B cell (primary cell): ENCODE measurements around the gene PITPNB. TPM values are rescaled to one million over a fixed set of nuclear protein-coding genes. Genes with fewer than 3 reads are reported as not detected.

ENCODE experiments used
- ATAC-seq: fragments of 200-7000 bp; cut with Tn5 transposase; one replicate; pipeline ENCODE4 v1.10.0; 2021; ENCODE audit warnings: low read depth, mild to moderate bottlenecking, moderate number of reproducible peaks, moderate library complexity
- CTCF ChIA-PET: fragments of 350-600 bp; sonication (Branson Sonifier 250); formaldehyde crosslinking; loops from one replicate; lab custom pipeline; 2021; ENCODE audit warnings: antibody characterized with exemption, inconsistent platforms; lab: Charles Lee
- POLR2A ChIA-PET: fragments of 350-600 bp; sonication (Branson Sonifier 250); formaldehyde crosslinking; loops from one replicate; lab custom pipeline; 2021; ENCODE audit warnings: antibody characterized with exemption; lab: Charles Lee
- DNase-seq: peaks from one replicate; pipeline ENCODE4 v3.0.0; 2013
- H2AFZ ChIP-seq: 2 replicates; pipeline ENCODE4 v1.6.1; 2012; ENCODE audit warnings: mild to moderate bottlenecking, low read depth, low read length; ENCODE audit not compliant: insufficient read depth, poor library complexity, severe bottlenecking
- H3K27ac ChIP-seq, 2 donors: 1 replicate in 1 of 2; 2 replicates in 1 of 2; pipeline ENCODE4 v1.5.1; 2012 to 2013; ENCODE audit warnings: low read length in 2 of 2, mild to moderate bottlenecking in 2 of 2, moderate library complexity in 1 of 2
- H3K27me3 ChIP-seq, 4 experiments: fragments of 200-600 bp in 1 of 4; sonication (generic) in 1 of 4; replicated peaks in 1 of 4; 1 replicate in 2 of 4; 2 replicates in 2 of 4; pipeline versions ENCODE4 v1.6.1 to v1.7.0; 2013 to 2016; ENCODE audit warnings: low read length in 3 of 4, mild to moderate bottlenecking in 2 of 4, mixed read lengths in 1 of 4, moderate library complexity in 1 of 4; ENCODE audit not compliant: insufficient read depth in 4 of 4, control insufficient read depth in 3 of 4; ENCODE audit errors: control extremely low read depth in 1 of 4
- H3K36me3 ChIP-seq, 2 experiments: replicated peaks in 1 of 2; 1 replicate in 1 of 2; 2 replicates in 1 of 2; pipeline versions ENCODE4 v1.6.1 to v1.7.1; 2013; ENCODE audit warnings: low read length in 1 of 2; ENCODE audit not compliant: insufficient read depth in 2 of 2, control insufficient read depth in 1 of 2; ENCODE audit errors: control extremely low read depth in 1 of 2, extremely low read depth in 1 of 2
- H3K4me1 ChIP-seq, 2 donors: fragments of 200-600 bp in 1 of 2; sonication (generic) in 1 of 2; 1 replicate in 1 of 2; 2 replicates in 1 of 2; pipeline versions ENCODE4 v1.5.1 to v1.6.1; 2013 to 2017; ENCODE audit warnings: low read length in 2 of 2; ENCODE audit not compliant: control insufficient read depth in 2 of 2, insufficient read depth in 2 of 2
- H3K4me2 ChIP-seq: replicated peaks from 2 replicates; pipeline ENCODE3; 2012; ENCODE audit warnings: mild to moderate bottlenecking, low read depth, low read length; ENCODE audit not compliant: poor library complexity, severe bottlenecking
- H3K4me3 ChIP-seq, 5 experiments: fragments of 200-600 bp in 1 of 5; sonication (generic) in 1 of 5; 1 replicate in 3 of 5; 2 replicates in 2 of 5; pipeline versions ENCODE4 v1.5.1 to v1.7.0; 2011 to 2016; ENCODE audit warnings: low read length in 4 of 5, mild to moderate bottlenecking in 4 of 5, low read depth in 2 of 5, control low read depth in 1 of 5, moderate library complexity in 1 of 5; ENCODE audit not compliant: insufficient read depth in 1 of 5; ENCODE audit errors: control extremely low read depth in 1 of 5, extremely low read depth in 1 of 5
- H3K79me2 ChIP-seq: fragments of 200-600 bp; sonication (generic); one replicate; pipeline ENCODE4 v1.6.0; 2016; ENCODE audit warnings: low read length; ENCODE audit not compliant: control insufficient read depth, insufficient read depth
- H3K9ac ChIP-seq: fragments of 200-600 bp; sonication (generic); 2 replicates; pipeline ENCODE4 v1.6.1; 2017; ENCODE audit warnings: mild to moderate bottlenecking, low read length, moderate library complexity
- H3K9me3 ChIP-seq, 3 donors: one replicate each; pipeline versions ENCODE4 v1.6.1 to v1.7.1; 2013; ENCODE audit warnings: low read length in 2 of 3; ENCODE audit not compliant: control insufficient read depth in 2 of 3, insufficient read depth in 1 of 3; ENCODE audit errors: control extremely low read depth in 1 of 3
- H4K20me1 ChIP-seq: 2 replicates; pipeline ENCODE4 v1.6.0; 2012; ENCODE audit warnings: mild to moderate bottlenecking, low read length; ENCODE audit not compliant: insufficient read depth, control insufficient read depth, poor library complexity, severe bottlenecking
- H3K27ac Mint-ChIP-seq: one replicate; pipeline ENCODE4 v1.8.0; 2021; ENCODE audit warnings: mixed read lengths
- H3K27me3 Mint-ChIP-seq: one replicate; pipeline ENCODE4 v1.8.0; 2021; ENCODE audit warnings: mixed read lengths
- H3K4me1 Mint-ChIP-seq: one replicate; pipeline ENCODE4 v1.8.0; 2021; ENCODE audit warnings: mixed read lengths
- H3K4me3 Mint-ChIP-seq: one replicate; pipeline ENCODE4 v1.8.0; 2021; ENCODE audit warnings: mixed read lengths
- H3K9me3 Mint-ChIP-seq: one replicate; pipeline ENCODE4 v1.8.0; 2022; ENCODE audit warnings: mixed read lengths; ENCODE audit not compliant: insufficient read depth
- CTCF ChIP-seq: fragments of 200-600 bp; IDR thresholded peaks from one replicate; pipeline ENCODE4 v1.8.0; 2022; ENCODE audit warnings: antibody characterized with exemption, mild to moderate bottlenecking
- EZH2 ChIP-seq: IDR thresholded peaks from 2 replicates; pipeline ENCODE4 v1.6.1; 2012; ENCODE audit warnings: borderline replicate concordance, low read depth, mild to moderate bottlenecking, moderate library complexity, low read length; ENCODE audit not compliant: insufficient read depth, poor library complexity, severe bottlenecking
- WGBS: methylation state at CpG from one replicate; pipeline ENCODE4 v1.1.5; 2013; ENCODE audit warnings: missing lambda C conversion rate; ENCODE audit not compliant: insufficient coverage; 5-methylcytosine and 5-hydroxymethylcytosine counted together
- intact Hi-C: fragments of 100-400 bp; cut with micrococcal nuclease; formaldehyde crosslinking; loops from one replicate; pipeline ENCODE4 v1.10.0; 2022
- polyA plus RNA-seq: library from polyadenylated mRNA; depleted of rRNA; stranded (reverse); fragments of >200 nt; gene quantifications from 2 replicates; pipeline ENCODE4 v1.2.3, GENCODE V29; 2012
- total RNA-seq, 2 donors: library from RNA; stranded (reverse); fragments of 120-200 nt in 1 of 2; gene quantifications; 1 replicate in 1 of 2; 2 replicates in 1 of 2; pipeline versions ENCODE4 v1.2.3 to v1.2.4, GENCODE V29; 2013 to 2022

Gene PITPNB
- total and polyA plus RNA-seq, 2 donors (not counting 1 experiment from before 2014, with no cell fraction given): 17.5 to 82.3 TPM

- POLR2A ChIA-PET: no interaction called here
- intact Hi-C loops: no loop called here
- Histone ChIP-seq H3K27ac (no peak overlapping the region), H3K79me2 (peaks cover 5% of the 10 kb centered on the region), H4K20me1 (peaks cover 12% of the 10 kb centered on the region), H3K4me3 (no peak overlapping the region), H2AFZ (no peak overlapping the region), H3K9ac (no peak overlapping the region), H3K36me3 (peaks cover 33 to 69% of the 10 kb centered on the region in 2 experiments), H3K9me3 (no peaks in the 10 kb centered on the region), H3K4me1 (no peaks in the 10 kb centered on the region), H3K4me2 (no peak overlapping the region), H3K27me3 (no peaks in the 10 kb centered on the region)
- H3K9me3 Mint-ChIP-seq: no peaks in the 10 kb centered on the region
- WGBS: 88% methylated on average over 2 of the region's 4 CpGs
- ATAC-seq (no peak), DNase-seq (no peak)
- peaks cover 10% of the 10 kb centered on the region for H3K4me1 Mint-ChIP-seq
- CTCF ChIA-PET: interaction anchor here (0.9 to 17.4 kb wide), 2 partner anchors 21 to 114 kb away, joined by 3 to 342 read pairs; no protein-coding TSS in a partner anchor
- H3K27me3 Mint-ChIP-seq: no peaks in the 10 kb centered on the region
- no peak overlapping the region for H3K27ac Mint-ChIP-seq
- TF ChIP-seq EZH2: no peak
- TF ChIP-seq CTCF: no peak
- no peak overlapping the region for H3K4me3 Mint-ChIP-seq
These were observed 27.0 kb downstream of the PITPNB start for GRCh38 chr22:27892064-27892463.

GRCh38 chr22:27888310-27888709, 30.7 kb downstream of the PITPNB start:
- no peak overlapping the region for H3K4me2 ChIP-seq
- H3K4me1 ChIP-seq: no peaks in the 10 kb centered on the region
- intact Hi-C loops: no loop called here
- H3K27me3 ChIP-seq: no peaks in the 10 kb centered on the region
- TF ChIP-seq CTCF (no peak), EZH2 (no peak)
- no peaks in the 10 kb centered on the region for H3K27me3 Mint-ChIP-seq
- H3K9me3 Mint-ChIP-seq: no peaks in the 10 kb centered on the region
- ATAC-seq: no peak
- no peak overlapping the region for H3K27ac Mint-ChIP-seq
- H3K36me3 ChIP-seq: peaks cover 11 to 60% of the 10 kb centered on the region in 2 experiments
- no CpG with 5 or more reads among the region's 1 CpG for WGBS
- H2AFZ ChIP-seq: no peak overlapping the region
- DNase-seq: no peak
- H3K79me2 ChIP-seq: peaks cover 10% of the 10 kb centered on the region
- no peaks in the 10 kb centered on the region for H3K9me3 ChIP-seq
- H3K27ac ChIP-seq: no peak overlapping the region
- peaks cover 31% of the 10 kb centered on the region for H4K20me1 ChIP-seq
- no peak overlapping the region for H3K9ac ChIP-seq
- ChIA-PET POLR2A (no interaction called here), CTCF (interaction anchor here (0.6 to 17.4 kb wide), 9 partner anchors 8 to 117 kb away, joined by 3 to 342 read pairs (median 5); no protein-coding TSS in a partner anchor)
- H3K4me1 Mint-ChIP-seq: peaks cover 3% of the 10 kb centered on the region
- no peak overlapping the region for H3K4me3 Mint-ChIP-seq
- no peak overlapping the region for H3K4me3 ChIP-seq
